Body of pancreas (tissue), 4 donors: ENCODE results near the gene TRIM36.

Source experiments
- POLR2A ChIP-seq, 3 donors: fragments of 450-650 bp; IDR thresholded peaks; one replicate each; pipeline ENCODE4 v1.6.1; 2016; ENCODE audit warnings: antibody characterized with exemption in 3 of 3, mild to moderate bottlenecking in 2 of 3
- TF ChIP-seq, protein P1 (sequence below), 7 experiments: fragments of 450-650 bp in 4 of 7; fragments of 200-600 bp in 3 of 7; sonication (generic) in 3 of 7; IDR thresholded peaks; one replicate each; pipeline ENCODE4 v1.5.1; 2016 to 2019; ENCODE audit warnings: antibody characterized with exemption in 7 of 7

DNA sequence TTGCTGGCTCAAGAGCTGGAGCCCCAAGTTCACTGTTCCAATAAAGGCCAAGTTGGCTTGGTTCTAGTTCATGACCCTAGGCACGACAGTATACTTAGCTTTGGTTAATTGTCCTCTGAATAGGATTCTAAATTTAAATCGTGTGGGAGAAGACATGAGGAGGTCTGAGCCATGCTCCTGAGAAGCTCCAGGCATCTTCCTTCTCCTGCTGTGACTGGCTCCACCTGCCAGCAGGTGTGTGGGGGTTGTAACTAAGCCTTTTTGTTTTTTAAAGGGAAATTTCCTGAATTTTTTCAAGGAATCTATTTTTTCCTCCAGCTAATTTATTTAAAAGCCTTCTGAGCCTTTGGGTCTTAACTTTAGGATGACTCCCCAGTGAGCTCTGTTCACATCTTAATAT, 20.2 kb upstream of the TRIM36 start:
- TF ChIP-seq POLR2A (IDR thresholded peaks at IDR 0.05), result no peak
- TF ChIP-seq, protein P1, sequence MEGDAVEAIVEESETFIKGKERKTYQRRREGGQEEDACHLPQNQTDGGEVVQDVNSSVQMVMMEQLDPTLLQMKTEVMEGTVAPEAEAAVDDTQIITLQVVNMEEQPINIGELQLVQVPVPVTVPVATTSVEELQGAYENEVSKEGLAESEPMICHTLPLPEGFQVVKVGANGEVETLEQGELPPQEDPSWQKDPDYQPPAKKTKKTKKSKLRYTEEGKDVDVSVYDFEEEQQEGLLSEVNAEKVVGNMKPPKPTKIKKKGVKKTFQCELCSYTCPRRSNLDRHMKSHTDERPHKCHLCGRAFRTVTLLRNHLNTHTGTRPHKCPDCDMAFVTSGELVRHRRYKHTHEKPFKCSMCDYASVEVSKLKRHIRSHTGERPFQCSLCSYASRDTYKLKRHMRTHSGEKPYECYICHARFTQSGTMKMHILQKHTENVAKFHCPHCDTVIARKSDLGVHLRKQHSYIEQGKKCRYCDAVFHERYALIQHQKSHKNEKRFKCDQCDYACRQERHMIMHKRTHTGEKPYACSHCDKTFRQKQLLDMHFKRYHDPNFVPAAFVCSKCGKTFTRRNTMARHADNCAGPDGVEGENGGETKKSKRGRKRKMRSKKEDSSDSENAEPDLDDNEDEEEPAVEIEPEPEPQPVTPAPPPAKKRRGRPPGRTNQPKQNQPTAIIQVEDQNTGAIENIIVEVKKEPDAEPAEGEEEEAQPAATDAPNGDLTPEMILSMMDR (IDR thresholded peaks at IDR 0.05), result no peak
